Stimulated activated naive CD4-positive, alpha-beta T cell (primary cell): ENCODE measurements around the gene HMCN2.

ENCODE experiments used
- DNase-seq, 6 experiments: peaks; one replicate each; lab custom pipeline; 2025; lab: John Stamatoyannopoulos, UW

The HMCN2 gene

GRCh38 chr9:130347931-130348330 lies 82.4 kb downstream of the HMCN2 start:
- no peak for DNase-seq

GRCh38 chr9:130348341-130348740 lies 82.8 kb downstream of the HMCN2 start:
- DNase-seq, result no peak

- DNase-seq, result no peak
Observed at GRCh38 chr9:130348881-130349280, 83.3 kb downstream of the HMCN2 start.

GRCh38 chr9:130349398-130349797 lies 83.8 kb downstream of the HMCN2 start:
- no peak for DNase-seq

- no peak for DNase-seq
Observed at GRCh38 chr9:130351343-130351742, 85.8 kb downstream of the HMCN2 start.

GRCh38 chr9:130352081-130352480 lies 86.5 kb downstream of the HMCN2 start:
- no peak for DNase-seq

GRCh38 chr9:130352586-130353285 lies 87.2 kb downstream of the HMCN2 start:
- DNase-seq, result no peak

GRCh38 chr9:130354378-130354777 lies 88.8 kb downstream of the HMCN2 start:
- DNase-seq, result no peak

- DNase-seq, result no peak
Observed at GRCh38 chr9:130354806-130355205, 89.2 kb downstream of the HMCN2 start.

GRCh38 chr9:130356033-130356432 lies 90.5 kb downstream of the HMCN2 start:
- no peak for DNase-seq

GRCh38 chr9:130356877-130357584 lies 91.5 kb downstream of the HMCN2 start:
- DNase-seq, result no peak

GRCh38 chr9:130358928-130359327 lies 93.4 kb downstream of the HMCN2 start:
- DNase-seq, result no peak

- no peak for DNase-seq
Observed at GRCh38 chr9:130359819-130360218, 94.3 kb downstream of the HMCN2 start.

GRCh38 chr9:130360672-130361071 lies 95.1 kb downstream of the HMCN2 start:
- no peak for DNase-seq

GRCh38 chr9:130361873-130362362 lies 96.4 kb downstream of the HMCN2 start:
- DNase-seq, result no peak

GRCh38 chr9:130362691-130363090 lies 97.1 kb downstream of the HMCN2 start:
- DNase-seq, result no peak

GRCh38 chr9:130363755-130364404 lies 98.3 kb downstream of the HMCN2 start:
- no peak for DNase-seq

GRCh38 chr9:130364619-130365322 lies 99.2 kb downstream of the HMCN2 start:
- no peak for DNase-seq

GRCh38 chr9:130365323-130365721 lies 99.8 kb downstream of the HMCN2 start:
- DNase-seq, result no peak

- DNase-seq, result no peak
Observed at GRCh38 chr9:130366072-130366471, 100.5 kb downstream of the HMCN2 start.

- no peak for DNase-seq
Observed at GRCh38 chr9:130366888-130367550, 101.5 kb downstream of the HMCN2 start.

- no peak for DNase-seq
Observed at GRCh38 chr9:130368631-130369103, 103.1 kb downstream of the HMCN2 start.
